COLO668 (cell line): Measurements from ENCODE around the gene CACNB1.
A peak's percentile ranks its signal among the peaks of the same experiment; 100 is the strongest.

Source experiments
- DNase-seq: peaks from one replicate; lab custom pipeline; 2025; ENCODE audit not compliant: unreplicated experiment; lab: John Stamatoyannopoulos, UW

CACNB1 gene

DNA sequence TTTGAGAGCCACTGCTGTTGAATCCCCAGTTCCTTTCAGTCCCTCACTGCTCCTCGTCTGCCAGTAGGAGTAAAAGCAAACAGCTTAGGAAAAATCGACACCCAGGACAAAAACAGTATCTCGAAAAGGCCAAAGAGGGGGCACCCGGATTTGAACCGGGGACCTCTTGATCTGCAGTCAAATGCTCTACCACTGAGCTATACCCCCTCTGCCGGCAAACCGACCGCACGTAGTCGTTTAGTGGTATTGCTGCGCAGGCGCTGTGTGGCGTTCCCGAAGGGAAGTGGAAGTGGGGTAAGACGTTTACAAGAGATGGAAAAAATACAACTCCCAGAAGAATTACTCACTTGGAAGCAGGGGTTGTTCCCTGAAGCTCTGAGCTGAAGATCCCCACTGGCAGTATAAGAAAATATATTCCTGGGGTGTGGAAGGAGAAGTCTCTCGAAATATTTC is 43.8 kb downstream of the CACNB1 start:
- DNase-seq, result peak; percentile 68

DNA sequence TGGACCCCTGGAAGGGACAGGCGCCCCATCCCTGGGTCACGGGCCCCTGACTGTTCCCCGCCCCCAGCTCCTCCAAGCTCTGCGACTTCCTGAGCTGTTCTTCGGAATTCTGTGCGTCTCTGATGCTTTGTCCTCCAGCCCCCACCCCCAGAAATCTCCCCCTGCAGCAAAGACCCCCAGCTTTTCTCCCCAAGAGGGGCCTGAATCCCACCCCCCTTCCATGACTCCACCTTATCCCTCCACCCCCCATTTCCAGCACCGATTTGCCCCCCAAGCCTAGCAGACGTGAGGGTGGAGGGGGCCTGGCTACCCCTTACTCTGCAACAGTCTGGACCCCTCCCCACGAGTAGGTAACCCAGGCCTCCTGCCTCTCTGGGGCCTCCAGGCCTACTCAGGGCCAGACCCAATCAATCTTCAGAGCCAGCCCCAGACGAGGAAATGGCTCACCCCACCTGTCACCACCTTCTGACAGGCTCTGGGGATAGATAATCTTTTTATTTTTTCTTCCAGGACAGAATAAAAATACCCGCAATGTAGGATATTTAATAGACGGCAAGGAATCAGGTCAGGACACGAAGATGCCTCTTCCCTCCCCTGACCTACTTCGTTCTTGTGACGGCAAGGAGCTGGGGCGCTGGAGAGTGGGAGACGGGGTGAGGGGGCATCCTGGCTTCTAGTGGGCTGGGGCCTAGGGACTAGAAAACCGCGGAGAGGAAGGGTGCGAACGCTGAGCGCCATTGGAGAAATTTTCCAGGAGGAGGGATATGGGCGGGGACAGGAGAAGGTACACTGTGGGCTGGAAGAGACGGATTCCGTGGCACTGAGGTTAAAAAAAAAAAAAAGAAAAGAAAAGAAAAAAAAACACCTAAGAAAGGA is 45.3 kb downstream of the CACNB1 start:
- no peak for DNase-seq

DNA sequence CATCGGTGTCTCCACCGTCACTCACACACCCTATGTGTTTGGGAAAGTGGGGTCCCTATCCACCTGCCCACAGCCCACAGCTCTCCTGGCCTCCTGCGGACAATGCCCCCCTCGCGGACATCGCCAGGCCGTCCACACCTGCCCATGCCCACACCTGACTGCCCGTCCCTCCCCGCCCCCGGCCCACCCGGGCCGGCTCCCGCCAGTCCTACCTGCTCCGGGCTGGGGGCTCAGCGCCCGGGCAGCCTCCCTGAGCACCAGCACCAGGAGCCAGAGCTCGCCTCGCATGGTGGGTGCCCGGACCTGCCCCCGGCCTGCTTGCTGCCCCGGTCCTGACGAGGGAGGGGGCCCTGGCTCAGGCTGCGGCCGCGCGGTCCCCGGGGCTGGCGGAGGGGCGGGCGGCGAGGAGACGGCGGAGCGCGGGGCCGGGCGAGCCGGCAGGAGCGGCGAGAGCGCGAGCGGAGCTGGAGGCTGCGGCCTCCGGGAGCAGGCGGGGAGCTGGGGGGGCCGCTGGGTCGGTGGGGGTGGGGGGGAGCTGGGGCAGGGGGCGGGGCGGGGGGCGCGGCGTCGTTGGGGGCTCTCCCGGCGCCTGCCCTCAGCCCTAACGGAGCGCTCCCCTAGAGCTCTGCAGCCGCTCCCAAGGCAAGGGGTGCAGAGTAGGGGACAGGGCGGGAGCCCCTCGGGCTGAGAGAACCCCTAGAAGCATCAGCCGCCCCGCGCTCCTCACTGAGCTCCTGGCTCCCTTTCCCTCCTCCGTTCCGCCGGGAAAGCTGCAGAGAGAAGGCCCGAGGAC is 46.1 kb downstream of the CACNB1 start, which contains the start of gene PLXDC1:
Gene PLXDC1, minus strand, starts transcription at position 488 of the 793 bp plus-strand sequence. Its CDS starts 200 bp downstream, at position 288.
- DNase-seq, result peak; percentile 6

DNA sequence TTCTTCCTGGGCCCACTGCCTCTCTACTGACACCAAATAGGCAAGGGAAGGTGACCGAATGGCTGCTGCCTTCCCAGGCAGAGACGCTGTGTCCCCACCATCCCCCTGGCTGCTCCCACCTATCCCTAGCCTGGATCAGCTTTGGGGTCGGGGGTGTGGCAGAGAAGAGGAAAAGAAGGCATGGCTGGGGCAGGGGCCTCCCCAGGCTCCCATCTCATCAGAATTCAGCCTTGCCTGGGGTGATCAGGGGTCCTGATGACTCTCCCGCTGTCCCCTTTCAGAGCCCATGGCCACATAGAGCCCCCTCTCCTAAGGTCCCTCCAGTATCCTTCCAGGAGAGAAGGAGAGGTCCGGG is 46.7 kb downstream of the CACNB1 start:
- DNase-seq, result no peak

DNA sequence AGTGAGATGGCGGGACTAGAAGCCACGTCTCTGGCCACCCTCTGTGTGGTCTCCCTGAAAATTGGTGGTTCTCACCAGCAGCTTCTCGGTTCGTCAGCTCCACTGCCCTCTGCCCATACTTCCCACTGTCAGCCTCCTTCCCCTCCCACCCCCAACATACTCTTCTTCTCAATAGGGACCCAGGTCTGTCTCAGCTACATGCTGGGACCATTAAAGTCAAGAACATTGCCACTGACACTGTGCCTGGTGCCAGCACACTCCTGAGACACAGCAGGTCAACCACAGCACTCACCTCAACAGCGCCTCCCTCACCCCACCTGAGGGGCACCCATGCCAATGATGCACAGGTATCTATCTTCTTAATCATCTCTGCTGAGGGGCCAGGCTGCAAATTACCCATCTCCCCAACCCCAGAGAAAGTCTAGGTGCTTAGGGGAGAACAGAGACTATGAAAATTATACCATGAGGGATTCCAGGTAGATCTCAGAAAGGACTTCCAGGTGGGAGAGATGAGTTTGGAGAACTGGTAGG is 47.3 kb downstream of the CACNB1 start:
- no peak for DNase-seq

DNA sequence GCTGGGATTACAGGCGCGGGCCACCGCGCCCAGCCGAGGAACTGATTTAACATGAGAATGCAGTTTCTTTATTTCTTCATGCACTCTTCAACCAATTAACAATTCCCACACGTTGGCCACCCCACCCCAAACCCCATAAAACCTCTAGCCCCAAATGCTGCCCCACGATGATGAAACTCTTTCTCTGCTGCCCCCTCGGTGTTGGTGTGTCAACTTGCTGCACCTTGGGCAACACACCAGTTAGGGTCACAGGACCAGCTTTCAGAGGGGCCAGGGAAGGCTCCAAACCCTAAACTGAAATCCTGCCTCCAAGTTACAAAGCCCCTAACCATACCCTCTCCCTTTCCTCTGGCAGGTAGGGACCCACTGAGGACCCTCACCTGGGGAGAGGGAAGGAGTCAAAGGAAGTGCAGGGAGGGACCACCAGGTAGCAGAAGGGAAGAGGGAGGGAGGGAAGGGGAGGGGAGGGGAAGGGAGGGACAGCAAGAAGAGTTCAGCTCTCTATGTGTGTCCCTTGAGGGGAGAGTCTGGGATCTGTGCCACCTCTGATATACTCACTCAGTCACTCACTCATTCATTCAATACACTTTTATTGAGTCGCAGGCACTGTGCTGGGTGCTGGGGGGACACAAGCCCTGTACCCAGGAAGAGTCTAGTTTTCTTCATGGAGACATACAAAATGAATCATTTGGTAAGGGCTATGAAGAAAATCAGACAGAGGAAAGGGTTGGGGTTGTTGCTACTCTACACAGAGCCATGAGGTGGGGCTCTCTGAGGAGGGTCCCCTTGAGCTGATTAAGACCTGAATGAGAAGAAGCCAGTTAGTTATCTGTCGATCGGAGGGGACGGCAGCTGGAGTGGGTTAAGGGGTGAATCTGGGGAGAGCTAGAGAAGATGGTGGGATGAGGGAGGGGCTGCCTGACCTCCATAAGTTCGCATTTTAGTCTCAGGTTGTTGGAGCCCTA is 50.0 kb downstream of the CACNB1 start:
- DNase-seq, result no peak

DNA sequence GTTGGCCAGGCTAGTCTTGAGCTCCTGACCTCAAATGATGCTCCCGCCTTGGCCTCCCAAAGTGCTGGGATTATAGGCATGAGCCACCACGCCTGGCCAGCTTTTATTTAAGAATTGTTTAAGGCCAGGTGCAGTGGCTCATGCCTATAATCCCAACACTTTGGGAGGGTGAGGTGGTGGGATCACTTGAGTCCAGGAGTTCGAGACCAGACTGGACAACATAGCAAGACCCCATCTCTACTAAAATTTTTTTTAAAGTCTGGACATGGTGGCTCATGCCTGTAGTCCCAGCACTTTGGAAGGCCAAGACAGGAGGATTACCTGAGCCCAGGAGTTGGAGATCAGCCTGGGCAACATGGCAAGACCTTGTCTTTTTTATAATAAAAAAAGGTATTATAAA is 51.2 kb downstream of the CACNB1 start:
- DNase-seq, result no peak

DNA sequence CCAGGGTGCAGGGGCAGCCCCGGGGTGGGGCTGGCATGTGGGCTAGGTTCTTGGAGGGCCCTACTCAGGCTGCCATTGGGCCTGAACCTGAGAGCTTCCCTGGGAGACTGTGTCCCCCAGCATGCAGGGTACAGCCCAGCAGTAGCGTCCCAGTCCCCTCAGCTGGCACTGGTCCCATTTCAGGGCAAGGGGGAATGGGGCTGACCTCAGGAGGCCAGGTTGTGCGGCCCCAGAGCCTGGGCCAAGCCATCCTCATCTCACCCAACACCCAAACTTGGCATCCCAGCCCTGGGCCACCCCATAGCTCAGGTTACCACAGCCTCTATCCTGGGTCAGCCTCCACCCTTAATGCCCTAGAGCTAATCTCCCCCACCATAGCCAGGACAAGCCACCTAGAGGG is 52.3 kb downstream of the CACNB1 start:
- no peak for DNase-seq

DNA sequence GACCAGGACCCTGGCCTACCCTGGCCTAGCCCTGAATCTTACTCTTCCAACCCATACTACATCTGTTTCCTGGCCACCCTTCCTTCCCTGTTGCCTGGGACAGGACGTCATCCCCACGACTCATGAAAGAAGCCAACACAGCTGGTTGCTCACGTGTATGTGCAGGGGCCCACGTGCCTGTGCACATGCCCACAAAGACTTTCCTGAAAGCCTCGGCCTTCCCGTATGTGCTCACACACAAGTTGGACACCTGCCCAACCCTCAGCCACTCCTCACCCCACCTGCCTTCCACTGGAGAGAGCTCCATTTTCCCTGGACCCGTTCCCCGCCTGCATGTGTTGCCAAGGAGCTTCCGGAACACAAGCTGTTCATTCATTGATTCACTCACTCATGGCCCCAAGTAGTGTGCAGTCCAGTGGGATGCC is 53.0 kb downstream of the CACNB1 start:
- peak; percentile 65 for DNase-seq

DNA sequence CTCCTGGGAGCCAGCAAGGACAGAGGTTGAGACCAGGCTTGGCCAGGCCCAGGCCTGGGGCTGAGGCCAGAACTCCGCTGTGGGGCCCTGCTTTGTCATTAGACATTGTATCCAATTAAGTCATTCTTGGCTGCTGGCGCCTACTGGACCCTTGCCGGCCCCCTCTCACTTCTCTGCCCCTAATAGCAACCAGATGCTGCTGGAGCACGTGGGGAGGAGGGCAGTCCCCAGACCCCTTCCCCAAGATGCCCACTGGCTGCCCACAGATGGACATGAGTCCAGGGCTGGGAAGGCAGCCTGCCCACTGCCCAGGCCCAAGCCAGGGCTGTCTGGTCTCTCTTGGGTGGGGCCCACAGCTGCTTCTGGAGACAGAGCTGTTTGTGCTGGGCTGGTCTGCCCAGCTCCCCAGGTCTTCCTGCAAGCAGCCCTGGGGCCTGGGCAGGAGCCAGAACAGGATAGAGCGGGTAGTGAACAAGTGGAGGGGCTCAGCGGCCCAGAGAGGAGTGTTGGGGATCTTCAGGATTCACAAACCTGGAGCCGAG is 53.8 kb downstream of the CACNB1 start:
- no peak for DNase-seq

DNA sequence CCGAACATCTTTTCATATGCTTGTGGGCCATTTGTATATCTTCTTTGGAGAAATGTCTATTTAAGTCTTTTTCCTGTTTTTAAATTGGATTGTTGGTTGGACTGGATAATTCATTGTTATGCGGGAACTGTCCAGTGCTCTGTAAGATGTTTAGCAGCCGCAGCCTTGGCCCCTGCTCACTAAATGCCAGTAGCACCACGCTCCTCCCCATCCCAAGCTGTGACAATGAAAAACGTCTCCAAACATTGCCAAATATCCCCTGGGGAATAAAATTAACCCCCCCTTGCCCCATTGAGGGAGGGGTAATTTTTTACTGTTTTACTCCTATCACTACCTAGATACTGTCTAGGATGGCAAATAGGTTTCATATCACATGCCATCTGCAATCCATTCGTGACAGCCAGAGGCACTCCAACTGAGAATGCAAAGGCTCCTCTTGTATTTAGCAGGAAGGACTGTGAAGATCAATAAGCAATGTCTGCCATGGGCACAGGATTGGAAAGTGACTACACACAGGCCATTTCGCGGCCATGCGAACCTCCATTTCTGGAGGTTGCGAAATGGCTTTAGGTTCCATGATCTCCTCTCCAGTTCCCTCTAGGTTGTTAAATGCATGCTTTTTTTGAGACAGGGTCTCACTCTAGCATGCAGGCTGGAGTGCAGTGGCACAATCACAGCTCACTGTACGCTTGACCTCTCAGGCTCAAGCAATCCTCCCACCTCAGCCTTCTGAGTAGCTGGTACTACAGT is 55.4 kb downstream of the CACNB1 start:
- DNase-seq, result no peak

DNA sequence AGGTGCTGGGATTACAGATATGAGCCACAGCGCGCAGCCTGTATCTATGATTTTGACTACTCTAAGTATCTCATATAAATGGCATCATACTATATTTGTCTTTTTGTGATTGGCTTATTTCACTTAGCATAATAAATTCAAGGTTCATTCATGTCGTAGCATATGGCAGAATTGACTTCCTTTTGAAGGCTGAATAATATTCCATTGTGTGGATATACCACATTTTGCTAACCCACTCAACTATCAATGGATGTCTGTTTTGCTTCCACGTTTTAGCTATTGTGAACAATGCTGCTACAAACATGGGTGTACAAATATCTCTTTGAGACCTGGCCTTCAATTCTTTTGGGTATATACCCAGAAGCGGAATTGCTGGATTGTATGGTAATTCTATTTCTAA is 56.2 kb downstream of the CACNB1 start:
- no peak for DNase-seq

DNA sequence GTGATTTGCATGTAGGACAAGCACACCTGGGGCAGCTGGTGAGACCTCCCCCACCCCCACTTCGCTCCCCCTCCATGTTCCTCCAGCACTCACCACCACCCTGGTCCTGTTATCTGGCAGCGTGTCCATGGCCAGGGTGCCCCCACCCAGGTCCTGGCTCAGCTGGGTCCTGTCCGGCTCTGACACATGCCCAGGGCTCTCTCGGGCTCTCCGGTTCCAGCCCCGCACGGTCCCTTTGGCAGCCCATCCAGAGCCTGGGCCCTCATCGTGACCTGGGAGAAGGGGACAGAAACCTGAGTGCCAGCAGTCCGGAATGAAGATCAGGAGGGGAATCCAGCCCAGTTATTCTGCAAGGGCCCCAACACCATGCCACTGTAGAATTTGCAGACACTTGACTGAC is 57.9 kb downstream of the CACNB1 start:
- DNase-seq, result no peak

DNA sequence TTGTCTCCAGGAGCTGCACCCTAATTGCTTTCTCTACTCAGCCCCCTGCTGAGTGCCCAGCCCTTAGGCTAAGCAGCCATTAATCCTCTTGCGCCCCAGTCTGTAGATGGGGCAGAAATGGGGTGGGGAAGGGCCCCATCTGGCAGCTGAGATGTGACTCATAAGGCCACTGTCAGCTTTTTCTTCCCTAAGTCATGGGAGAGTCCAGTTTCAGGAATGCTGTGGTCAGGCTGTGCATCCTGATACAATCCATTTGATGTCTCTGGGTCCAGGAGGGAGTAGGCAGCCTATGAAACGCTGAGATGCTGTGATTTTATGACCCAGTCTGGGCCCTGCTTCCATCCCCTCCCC is 58.3 kb downstream of the CACNB1 start:
- no peak for DNase-seq

DNA sequence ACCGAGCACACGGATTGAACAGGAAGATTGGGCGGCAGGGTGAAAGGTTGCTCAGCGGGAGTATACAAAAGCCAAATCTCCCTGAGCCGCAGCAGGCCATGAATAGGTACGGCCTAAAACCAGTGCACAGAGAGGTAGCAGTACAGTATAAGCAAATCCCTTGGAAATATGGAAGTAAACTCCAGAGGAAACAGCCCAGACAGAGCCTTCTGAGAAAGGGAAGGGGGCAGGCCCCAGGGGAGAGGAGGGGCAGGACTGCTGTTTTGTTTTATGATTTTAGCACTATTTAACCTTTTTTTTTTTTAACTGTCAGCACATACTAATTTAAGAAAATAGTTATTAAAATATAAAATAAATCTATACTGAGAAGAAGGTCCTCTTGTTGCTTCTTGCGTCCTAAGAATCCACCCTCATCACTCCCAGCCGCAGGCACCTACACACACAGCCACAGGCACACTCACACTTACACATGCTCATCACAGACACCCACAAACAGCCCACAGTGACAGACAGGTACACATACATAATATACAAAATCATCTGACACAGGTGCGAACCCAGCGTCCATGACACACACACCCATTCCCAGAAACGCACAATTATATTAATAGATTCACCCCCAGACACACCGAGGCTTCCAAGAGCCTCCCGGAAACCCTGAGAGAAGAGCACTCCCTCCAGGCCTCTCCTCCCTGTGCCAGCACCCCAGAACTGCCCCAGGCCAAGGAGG is 58.9 kb downstream of the CACNB1 start:
- no peak for DNase-seq

DNA sequence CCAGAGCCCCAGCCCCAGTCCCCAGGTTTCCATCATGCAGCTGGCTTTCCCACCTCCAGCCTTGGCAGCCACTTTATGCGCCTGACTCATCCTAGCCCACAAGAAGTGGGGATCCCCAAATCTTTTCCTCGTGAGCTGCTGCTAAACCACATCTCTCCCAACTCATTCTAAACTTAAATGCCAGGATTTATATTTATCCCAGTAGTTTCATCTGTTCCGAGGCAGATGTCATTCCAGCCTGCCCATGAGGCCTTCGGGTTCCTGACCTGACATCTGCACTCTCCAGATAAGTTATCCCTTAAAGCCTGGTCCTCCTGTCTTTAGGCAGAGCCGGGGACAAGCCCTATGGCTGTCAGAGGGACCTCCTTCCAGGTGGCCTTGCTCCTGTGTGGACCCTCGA is 62.6 kb downstream of the CACNB1 start:
- no peak for DNase-seq

DNA sequence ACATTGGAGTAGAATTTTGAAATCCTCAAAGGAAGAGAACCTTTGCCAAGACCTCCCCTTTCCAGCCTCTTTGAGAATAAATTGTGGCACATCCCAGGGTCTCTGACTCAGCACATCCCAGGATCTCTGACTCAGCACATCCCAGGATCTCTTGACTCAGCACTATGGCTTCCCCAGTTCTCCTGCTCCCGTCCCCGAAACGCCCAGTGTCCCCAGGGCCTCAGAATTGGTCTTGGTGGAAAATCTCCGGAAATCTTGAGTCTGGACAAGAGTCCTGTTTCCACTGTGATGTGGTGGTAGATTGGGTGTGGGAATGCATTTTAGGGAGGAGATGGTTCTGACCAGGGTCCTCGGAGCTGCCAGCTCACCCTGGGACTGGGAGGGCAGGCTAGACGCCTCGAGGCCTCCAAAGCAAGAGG is 65.3 kb downstream of the CACNB1 start:
- DNase-seq, result no peak

DNA sequence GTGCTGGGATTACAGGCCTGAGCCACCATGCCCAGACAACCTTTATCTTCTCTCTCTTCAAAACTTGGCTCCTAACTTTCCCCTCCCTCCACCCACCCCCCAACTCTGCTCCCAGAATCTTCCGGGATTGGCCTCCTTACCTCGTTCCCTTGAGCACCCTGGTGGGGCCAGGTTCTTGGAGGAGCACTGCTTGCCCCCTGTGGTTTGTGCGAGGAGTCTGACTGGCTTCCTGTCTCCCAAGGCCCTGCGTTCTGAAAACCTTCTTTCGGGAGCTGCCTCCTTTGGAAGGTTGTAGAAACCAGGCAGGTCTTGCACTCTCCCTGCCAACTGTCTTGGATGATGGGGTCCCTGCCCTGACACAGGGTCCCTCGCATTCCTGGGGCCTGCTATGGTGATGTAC is 65.9 kb downstream of the CACNB1 start:
- DNase-seq, result no peak

DNA sequence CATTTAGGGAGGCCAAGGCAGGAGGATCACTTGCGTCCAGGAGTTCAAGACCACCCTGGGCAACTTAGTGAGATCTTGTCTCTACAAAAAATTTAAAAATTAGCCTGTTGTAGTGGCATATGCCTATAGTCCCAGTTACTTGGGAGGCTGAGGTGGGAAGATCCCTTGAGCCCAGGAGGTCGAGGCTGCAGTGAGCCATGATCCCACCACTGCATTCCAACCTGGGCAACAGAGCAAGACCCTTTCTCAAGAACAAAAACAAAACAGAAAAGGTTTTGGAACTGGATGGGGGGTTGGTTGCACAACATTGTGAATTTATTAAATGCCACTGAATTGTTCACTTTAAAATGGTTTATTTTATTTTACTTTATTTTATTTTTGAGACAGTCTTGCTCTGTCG is 67.3 kb downstream of the CACNB1 start:
- no peak for DNase-seq
